Left lung (tissue), 10 donors: Measurements from ENCODE around the gene NINJ1. TPM values are rescaled to one million over a fixed set of nuclear protein-coding genes. Genes with fewer than 3 reads are reported as not detected.
A peak's percentile ranks its signal among the peaks of the same experiment; 100 is the strongest.

Source experiments
- ATAC-seq: fragments of 200-7000 bp; cut with Tn5 transposase; one replicate; pipeline ENCODE4 v1.9.1; 2020; ENCODE audit warnings: moderate library complexity
- DNase-seq, 4 donors: peaks; one replicate each; pipeline ENCODE4 v3.0.0-alpha.2; 2013 to 2020
- H3K27ac ChIP-seq, 2 donors: fragments of 200-600 bp; sonication (generic) in 1 of 2; one replicate each; pipeline versions ENCODE4 v1.5.0 to v1.8.0; 2020 to 2021
- H3K27me3 ChIP-seq, 2 donors: fragments of 200-600 bp; sonication (generic) in 1 of 2; one replicate each; pipeline versions ENCODE4 v1.5.0 to v1.8.0; 2020 to 2021
- H3K36me3 ChIP-seq, 2 donors: fragments of 200-600 bp; sonication (generic) in 1 of 2; one replicate each; pipeline versions ENCODE4 v1.5.0 to v1.8.0; 2020 to 2021
- H3K4me1 ChIP-seq, 2 donors: fragments of 200-600 bp; one replicate each; pipeline ENCODE4 v1.8.0; 2021
- H3K4me3 ChIP-seq, 2 donors: fragments of 200-600 bp; sonication (generic) in 1 of 2; one replicate each; pipeline versions ENCODE4 v1.5.0 to v1.8.0; 2020 to 2021; ENCODE audit warnings: mild to moderate bottlenecking in 1 of 2
- H3K9me3 ChIP-seq, 2 donors: fragments of 200-600 bp; sonication (generic) in 1 of 2; one replicate each; pipeline versions ENCODE4 v1.5.0 to v1.8.0; 2020 to 2021
- CTCF ChIP-seq, 2 donors: fragments of 200-600 bp; sonication (generic) in 1 of 2; IDR thresholded peaks; one replicate each; pipeline versions ENCODE4 v1.5.0 to v1.8.0; 2021; ENCODE audit warnings: antibody characterized with exemption in 2 of 2
- intact Hi-C, 2 donors: fragments of 100-400 bp; cut with DNase I; formaldehyde crosslinking; loops; one replicate each; pipeline versions ENCODE4 v1.11.2 to v1.14.2; 2022
- polyA plus RNA-seq, 6 donors: library from polyadenylated mRNA; unstranded; fragments of 120-200 nt; gene quantifications; one replicate each; pipeline ENCODE4 v1.2.1, GENCODE V29; 2013; ENCODE audit not compliant: insufficient read length in 6 of 6
- total RNA-seq, 2 donors: library from RNA; stranded (reverse); fragmentation: NEBNext Ultra II Directional; extraction: Animal tissue kit (Norgen Biotek cat#: 25700); gene quantifications; one replicate each; pipeline ENCODE4 v1.2.1, GENCODE V29; 2021
- donor health status: DM: no; HTN: yes; CAD: no.
- donor health status: DM: no; HTN: no; CAD: no.

The NINJ1 gene
- total and polyA plus RNA-seq, 8 donors, result 29.8 to 83.5 (median 37.8) TPM

- intact Hi-C loops, result no loop called here
- no peaks in the 10 kb centered on the region for H3K36me3 ChIP-seq
- H3K27me3 ChIP-seq, result no peaks in the 10 kb centered on the region
- peaks cover 36 to 72% of the 10 kb centered on the region in 2 donors for H3K4me1 ChIP-seq
- no peak for TF ChIP-seq CTCF (IDR thresholded peaks at IDR 0.05)
- DNase-seq, result peak in 2 of 4 donors; percentile 13 to 41
- H3K9me3 ChIP-seq, result no peaks in the 10 kb centered on the region
- no peak for ATAC-seq
- peak overlapping the region; percentile 86 to 95 for H3K4me3 ChIP-seq
- H3K27ac ChIP-seq, result peak overlapping the region; percentile 86 to 87
Measured at GRCh38 chr9:93096811-93097382, 37.2 kb downstream of the NINJ1 start.

DNA sequence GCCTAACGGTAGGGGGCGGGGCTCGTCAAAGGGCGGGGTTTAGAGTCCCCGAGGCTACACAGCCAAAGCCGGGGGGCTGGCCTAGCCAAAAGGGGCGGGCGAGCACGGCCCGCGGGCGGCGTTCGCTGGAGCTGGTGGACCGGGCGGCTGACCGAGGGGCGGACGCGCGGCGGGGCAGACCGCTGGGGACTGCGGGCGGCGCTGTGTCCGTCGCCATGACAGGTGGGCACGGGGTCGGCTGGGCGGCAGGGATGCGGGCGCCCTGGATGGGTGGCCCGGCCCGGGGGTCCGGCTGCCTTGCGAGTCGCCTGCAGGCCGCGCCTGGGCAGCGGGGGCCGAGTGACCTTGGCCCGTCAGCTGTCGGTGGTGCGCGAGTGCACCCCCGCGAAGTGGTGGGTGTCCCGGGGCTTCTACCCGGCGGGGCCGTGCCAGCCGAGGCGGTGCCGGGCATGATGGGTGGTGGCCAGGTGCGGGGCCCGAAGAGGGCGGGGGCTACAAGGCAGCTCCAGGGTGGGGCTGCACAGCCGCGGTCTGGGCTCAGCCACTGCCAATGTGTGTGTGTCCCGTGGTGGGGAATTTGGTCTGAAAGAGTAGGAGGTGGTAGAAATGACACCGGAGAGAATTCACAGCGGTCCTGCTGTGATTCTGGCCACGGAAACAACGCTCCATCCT is 37.8 kb downstream of the NINJ1 start, which contains the start of gene CARD19:
Gene CARD19, plus strand, starts transcription at position 87 of the 672 bp plus-strand sequence. Its CDS starts 129 bp downstream, at position 216.
- H3K4me3 ChIP-seq, result peak within 1 kb of the TSS; percentile 86 to 95
- intact Hi-C loops, result no loop called here
- H3K27ac ChIP-seq, result peak within 1 kb of the TSS; percentile 92 to 98
- no peak for TF ChIP-seq CTCF (IDR thresholded peaks at IDR 0.05)
- DNase-seq (peak in 2 of 4 donors; percentile 47 to 76), ATAC-seq (peak; percentile 6)
- peaks cover 0 to 4% of the 10 kb centered on the region in 2 donors for H3K9me3 ChIP-seq
- H3K4me1 ChIP-seq, result peaks cover 36 to 77% of the 10 kb centered on the region in 2 donors
- no peaks in the 10 kb centered on the region for H3K27me3 ChIP-seq
- H3K36me3 ChIP-seq, result no peaks in the 10 kb centered on the region

GRCh38 chr9:93095205-93096130 is 38.6 kb downstream of the NINJ1 start:
- no peaks in the 10 kb centered on the region for H3K27me3 ChIP-seq
- H3K4me1 ChIP-seq, result peaks cover 36 to 75% of the 10 kb centered on the region in 2 donors
- intact Hi-C loops, result no loop called here
- H3K27ac ChIP-seq, result peak overlapping the region; percentile 92 to 98
- no peaks in the 10 kb centered on the region for H3K36me3 ChIP-seq
- ATAC-seq (peak; percentile 84), DNase-seq (peak; percentile 99 to 100 (median 100))
- TF ChIP-seq CTCF (IDR thresholded peaks at IDR 0.05), result no peak
- peaks cover 0 to 7% of the 10 kb centered on the region in 2 donors for H3K9me3 ChIP-seq
- H3K4me3 ChIP-seq, result peak overlapping the region; percentile 34 to 95

DNA sequence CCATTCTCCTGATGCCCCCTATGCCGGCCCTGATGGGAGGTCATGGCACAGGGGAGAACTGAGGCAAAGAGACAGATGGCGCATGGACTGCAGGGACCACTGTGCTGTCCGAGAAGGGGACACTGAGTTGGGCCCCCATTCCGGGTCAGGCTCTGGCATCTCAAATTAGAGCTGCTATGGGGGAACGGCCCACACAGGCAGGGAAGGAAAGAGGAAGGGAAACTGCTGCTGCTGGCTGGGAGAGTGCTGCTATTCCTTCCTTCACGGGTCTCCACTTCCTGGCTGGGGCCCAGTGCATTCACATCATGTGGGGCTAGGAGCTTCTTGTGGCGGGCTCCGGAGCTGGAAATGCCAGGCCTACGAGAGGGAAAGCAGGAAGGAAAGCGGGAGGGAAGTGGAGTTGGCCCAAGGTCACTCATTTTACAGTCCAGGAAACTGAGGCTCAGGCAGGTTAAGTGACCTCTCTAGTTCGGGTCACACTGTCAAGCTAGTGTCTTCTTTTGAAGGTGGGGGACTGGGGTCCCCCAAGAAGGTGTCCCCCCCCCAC is 39.3 kb downstream of the NINJ1 start:
- Histone ChIP-seq H3K4me3 (peak overlapping the region; percentile 34 to 46), H3K27me3 (no peaks in the 10 kb centered on the region), H3K4me1 (peaks cover 35 to 68% of the 10 kb centered on the region in 2 donors), H3K36me3 (no peaks in the 10 kb centered on the region), H3K27ac (peak overlapping the region; percentile 92 to 98), H3K9me3 (peaks cover 0 to 7% of the 10 kb centered on the region in 2 donors)
- TF ChIP-seq CTCF (IDR thresholded peaks at IDR 0.05), result no peak
- DNase-seq (peak; percentile 29 to 81 (median 74)), ATAC-seq (no peak)
- intact Hi-C loops, result no loop called here
